Measurements from ENCODE around the gene NUP62. TPM values are rescaled to one million over a fixed set of nuclear protein-coding genes. Genes with fewer than 3 reads are reported as not detected.

The NUP62 gene
- total RNA-seq, 1 donor from 2014 or later, result 88.8 TPM

GRCh38 chr19:49884760-49885159 lies 44.5 kb downstream of the NUP62 start:
- H3K4me1 Mint-ChIP-seq (ENCODE audit: unreplicated experiment), result no peaks in the 10 kb centered on the region
- H3K36me3 Mint-ChIP-seq, result peaks cover 24% of the 10 kb centered on the region
- H3K9me3 Mint-ChIP-seq, result no peaks in the 10 kb centered on the region
- no peaks in the 10 kb centered on the region for H3K27me3 Mint-ChIP-seq
- H3K4me3 Mint-ChIP-seq, result no peak overlapping the region
- DNase-seq (ENCODE audit: extremely low spot score, unreplicated experiment), result no peak
- no peak overlapping the region for H3K27ac Mint-ChIP-seq
- no peak for TF ChIP-seq CTCF (conservative IDR thresholded peaks at IDR 0.05)

- Mint-ChIP-seq H3K9me3 (no peaks in the 10 kb centered on the region), H3K36me3 (peaks cover 24% of the 10 kb centered on the region)
- no peak for TF ChIP-seq CTCF (conservative IDR thresholded peaks at IDR 0.05)
Measured at GRCh38 chr19:49884109-49884508, 45.2 kb downstream of the NUP62 start.

GRCh38 chr19:49883094-49883493 lies 46.2 kb downstream of the NUP62 start:
- H3K36me3 Mint-ChIP-seq, result peaks cover 25% of the 10 kb centered on the region
- no peak overlapping the region for H3K4me3 Mint-ChIP-seq
- H3K27ac Mint-ChIP-seq, result no peak overlapping the region
- no peaks in the 10 kb centered on the region for H3K27me3 Mint-ChIP-seq
- no peaks in the 10 kb centered on the region for H3K9me3 Mint-ChIP-seq
- peaks cover 1% of the 10 kb centered on the region for H3K4me1 Mint-ChIP-seq (ENCODE audit: unreplicated experiment)
- no peak for DNase-seq (ENCODE audit: extremely low spot score, unreplicated experiment)
- TF ChIP-seq CTCF (conservative IDR thresholded peaks at IDR 0.05), result no peak

More at GRCh38 chr19:49884109-49884508, 45.2 kb downstream of the NUP62 start:
- no peak for DNase-seq (ENCODE audit: extremely low spot score, unreplicated experiment)
- Mint-ChIP-seq H3K4me3 (no peak overlapping the region), H3K27ac (no peak overlapping the region), H3K27me3 (no peaks in the 10 kb centered on the region), H3K4me1 (ENCODE audit: unreplicated experiment) (no peaks in the 10 kb centered on the region)

GRCh38 chr19:49882643-49883042 lies 46.7 kb downstream of the NUP62 start:
- no peak for DNase-seq (ENCODE audit: extremely low spot score, unreplicated experiment)
- H3K27ac Mint-ChIP-seq, result no peak overlapping the region
- peaks cover 27% of the 10 kb centered on the region for H3K36me3 Mint-ChIP-seq
- no peak for TF ChIP-seq CTCF (conservative IDR thresholded peaks at IDR 0.05)
- no peaks in the 10 kb centered on the region for H3K27me3 Mint-ChIP-seq
- H3K4me1 Mint-ChIP-seq (ENCODE audit: unreplicated experiment), result peaks cover 4% of the 10 kb centered on the region
- no peaks in the 10 kb centered on the region for H3K9me3 Mint-ChIP-seq
- no peak overlapping the region for H3K4me3 Mint-ChIP-seq

- Mint-ChIP-seq H3K27me3 (no peaks in the 10 kb centered on the region), H3K4me1 (ENCODE audit: unreplicated experiment) (peaks cover 4% of the 10 kb centered on the region), H3K27ac (no peak overlapping the region), H3K9me3 (no peaks in the 10 kb centered on the region), H3K4me3 (no peak overlapping the region), H3K36me3 (peaks cover 27% of the 10 kb centered on the region)
- TF ChIP-seq CTCF (conservative IDR thresholded peaks at IDR 0.05), result no peak
- no peak for DNase-seq (ENCODE audit: extremely low spot score, unreplicated experiment)
Measured at GRCh38 chr19:49881672-49882394, 47.5 kb downstream of the NUP62 start.

Measured in type B pancreatic cell (in vitro differentiated cells).